K562 (cell line): ENCODE data around the gene DCLK1. TPM values are rescaled to one million over a fixed set of nuclear protein-coding genes. Genes with fewer than 3 reads are reported as not detected.

Experiments
- FOXJ3 ChIP-seq: sonication (generic); formaldehyde crosslinking; IDR thresholded peaks from 2 replicates; pipeline ENCODE4 v1.4.0; 2020; ENCODE audit warnings: mild to moderate bottlenecking, missing genetic modification reagents
- KLF1 ChIP-seq: fragments of 450-650 bp; IDR thresholded peaks from 2 replicates; pipeline ENCODE4 v1.6.1; 2016; ENCODE audit warnings: missing genetic modification characterization, missing compliant biosample characterization
- REST ChIP-seq, 2 experiments: fragments of 450-650 bp; formaldehyde crosslinking in 1 of 2; IDR thresholded peaks; 2 replicates each; pipeline versions ENCODE4 v1.4.0 to v1.6.1; 2014 to 2020; ENCODE audit warnings: mild to moderate bottlenecking in 2 of 2, borderline replicate concordance in 1 of 2, low read depth in 1 of 2
- SRSF3 ChIP-seq: fragments of 200-400 bp; formaldehyde crosslinking; IDR thresholded peaks from 2 replicates; pipeline ENCODE4 v1.6.1; 2016; ENCODE audit warnings: mild to moderate bottlenecking, low read length, moderate library complexity; ENCODE audit not compliant: insufficient read depth
- ZBTB33 ChIP-seq: sonication (generic); formaldehyde crosslinking; IDR thresholded peaks from 2 replicates; pipeline ENCODE4 v1.8.1; 2023; ENCODE audit warnings: mild to moderate bottlenecking, missing genetic modification reagents
- ZHX1 ChIP-seq: fragments of 150-350 bp; conservative IDR thresholded peaks from 2 replicates; pipeline ENCODE4 v1.6.1; 2014; ENCODE audit warnings: low read length
- polyA plus RNA-seq, 8 experiments: library from polyadenylated mRNA; depleted of rRNA in 4 of 8; stranded (reverse) in 5 of 8; unstranded in 3 of 8; fragments of >200 nt; fragmentation: Nextera tagmentation in 2 of 8; fragmentation: Illumina TruSeq in 1 of 8; extraction: Ambion mirVana in 2 of 8; extraction: Trizol in 1 of 8; gene quantifications; 2 replicates each; pipeline versions ENCODE4 v1.2.1 to v1.2.3, GENCODE V29; 2011 to 2014; ENCODE audit warnings: inconsistent platforms in 1 of 8, missing spikeins in 1 of 8
- total RNA-seq, 7 experiments: library from RNA; depleted of rRNA in 6 of 7; stranded (reverse); fragments of >200 nt in 6 of 7; fragmentation: Illumina TruSeq in 2 of 7; extraction: Trizol in 2 of 7; gene quantifications; 2 replicates each; pipeline versions ENCODE4 v1.2.1 to v1.2.3, GENCODE V29; 2011 to 2021; ENCODE audit warnings: low replicate concordance in 1 of 7

Gene DCLK1
- total and polyA plus RNA-seq, 9 of the 15 experiments (the other 6 are each of a cell fraction or from before 2014, with no cell fraction given) = 0.07 TPM; not detected in 8

GRCh38 chr13:36069881-36070366, 61.3 kb downstream of the DCLK1 start (continued):
- TF ChIP-seq REST (IDR thresholded peaks at IDR 0.05; ENCODE audit: borderline replicate concordance) = no peak
- TF ChIP-seq REST (CRISPR knock-in tag; IDR thresholded peaks at IDR 0.05; ENCODE audit: low read depth) = no peak
- no peak for TF ChIP-seq ZBTB33
- TF ChIP-seq SRSF3 = no peak
- TF ChIP-seq FOXJ3 (CRISPR knock-in tag) = no peak
- TF ChIP-seq ZHX1 = no peak
- TF ChIP-seq KLF1 (tag) = no peak
